ENCODE measurements around the gene HS2ST1.

The HS2ST1 gene

DNA sequence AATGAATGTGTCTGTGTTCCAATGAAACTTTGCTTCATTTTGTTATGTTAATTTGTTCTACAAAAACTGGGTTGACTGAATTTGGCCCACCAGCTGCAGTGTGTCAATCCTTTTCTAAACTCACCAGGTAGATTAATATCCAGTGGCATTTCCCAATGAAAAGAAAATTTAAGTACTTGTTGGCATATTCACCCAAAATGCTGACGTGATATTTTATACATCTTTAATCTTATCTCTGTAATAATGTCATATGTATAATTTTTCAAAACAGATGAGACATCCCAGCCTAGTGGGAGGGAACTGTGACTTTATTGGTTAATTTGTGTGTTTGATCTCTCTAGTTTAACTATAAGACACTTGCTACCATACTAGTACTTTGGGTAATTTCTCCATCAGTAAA, 8.6 kb upstream of the HS2ST1 start:
- Histone ChIP-seq H3K27me3 (ENCODE audit: insufficient read depth, low read length, poor library complexity, severe bottlenecking) (no peaks in the 10 kb centered on the region), H3K4me2 (ENCODE audit: low read depth, low read length, poor library complexity, severe bottlenecking) (peak overlapping the region; percentile 0), H3K4me3 (ENCODE audit: low read length, poor library complexity, severe bottlenecking) (no peak overlapping the region), H4K20me1 (ENCODE audit: insufficient read depth, low read length, poor library complexity, severe bottlenecking) (peaks cover 88% of the 10 kb centered on the region), H3K9me3 (ENCODE audit: insufficient read depth, low read depth, low read length) (no peaks in the 10 kb centered on the region), H3K4me1 (ENCODE audit: insufficient read depth, low read length, poor library complexity, severe bottlenecking) (peaks cover 33% of the 10 kb centered on the region), H3K36me3 (ENCODE audit: insufficient read depth, low read length) (peaks cover 20% of the 10 kb centered on the region; the same call in 1 of the 2 replicates), H3K9ac (ENCODE audit: low read depth, low read length, poor library complexity, severe bottlenecking) (no peak overlapping the region), H3K79me2 (ENCODE audit: insufficient read depth, low read length) (peaks cover 97% of the 10 kb centered on the region), H3K9me2 (replicated peaks; ENCODE audit: low read depth, low read length) (no peaks in the 10 kb centered on the region), H2AFZ (ENCODE audit: low read length) (no peak overlapping the region), H3F3A (ENCODE audit: low read depth) (no peaks in the 10 kb centered on the region)
- TF ChIP-seq, protein P1, sequence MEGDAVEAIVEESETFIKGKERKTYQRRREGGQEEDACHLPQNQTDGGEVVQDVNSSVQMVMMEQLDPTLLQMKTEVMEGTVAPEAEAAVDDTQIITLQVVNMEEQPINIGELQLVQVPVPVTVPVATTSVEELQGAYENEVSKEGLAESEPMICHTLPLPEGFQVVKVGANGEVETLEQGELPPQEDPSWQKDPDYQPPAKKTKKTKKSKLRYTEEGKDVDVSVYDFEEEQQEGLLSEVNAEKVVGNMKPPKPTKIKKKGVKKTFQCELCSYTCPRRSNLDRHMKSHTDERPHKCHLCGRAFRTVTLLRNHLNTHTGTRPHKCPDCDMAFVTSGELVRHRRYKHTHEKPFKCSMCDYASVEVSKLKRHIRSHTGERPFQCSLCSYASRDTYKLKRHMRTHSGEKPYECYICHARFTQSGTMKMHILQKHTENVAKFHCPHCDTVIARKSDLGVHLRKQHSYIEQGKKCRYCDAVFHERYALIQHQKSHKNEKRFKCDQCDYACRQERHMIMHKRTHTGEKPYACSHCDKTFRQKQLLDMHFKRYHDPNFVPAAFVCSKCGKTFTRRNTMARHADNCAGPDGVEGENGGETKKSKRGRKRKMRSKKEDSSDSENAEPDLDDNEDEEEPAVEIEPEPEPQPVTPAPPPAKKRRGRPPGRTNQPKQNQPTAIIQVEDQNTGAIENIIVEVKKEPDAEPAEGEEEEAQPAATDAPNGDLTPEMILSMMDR (conservative IDR thresholded peaks at IDR 0.05; ENCODE audit: low read length) = no peak
- TF ChIP-seq EZH2phosphoT487 (IDR thresholded peaks at IDR 0.05; ENCODE audit: borderline replicate concordance) = no peak

DNA sequence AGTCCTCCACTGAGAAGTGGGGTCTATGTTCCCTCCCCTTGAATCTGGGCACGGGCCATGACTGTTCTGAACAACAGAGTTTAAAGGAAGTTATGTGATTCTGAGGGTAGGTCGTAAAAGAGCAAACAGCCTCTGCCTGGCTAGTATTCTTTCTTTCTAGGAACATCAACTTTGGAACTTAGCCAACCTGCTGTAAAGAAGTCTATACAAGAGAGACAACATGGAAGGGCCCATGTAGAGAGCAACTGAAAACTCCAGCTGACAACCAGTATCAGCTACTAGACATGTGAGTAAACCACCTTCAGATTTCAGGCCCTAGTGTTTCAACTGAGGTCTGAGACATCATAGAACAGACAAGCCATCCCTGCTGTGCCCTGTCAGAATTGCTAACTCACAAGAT, 8.0 kb upstream of the HS2ST1 start:
- TF ChIP-seq, protein P1 (conservative IDR thresholded peaks at IDR 0.05; ENCODE audit: low read length) = no peak
- H3K27me3 ChIP-seq (ENCODE audit: insufficient read depth, low read length, poor library complexity, severe bottlenecking) = no peaks in the 10 kb centered on the region
- peaks cover 88% of the 10 kb centered on the region for H4K20me1 ChIP-seq (ENCODE audit: insufficient read depth, low read length, poor library complexity, severe bottlenecking)
- H3K4me3 ChIP-seq (ENCODE audit: low read length, poor library complexity, severe bottlenecking) = no peak overlapping the region
- H3K79me2 ChIP-seq (ENCODE audit: insufficient read depth, low read length) = peaks cover 98% of the 10 kb centered on the region
- no peaks in the 10 kb centered on the region for H3K9me3 ChIP-seq (ENCODE audit: insufficient read depth, low read depth, low read length)
- peaks cover 38% of the 10 kb centered on the region for H3K4me1 ChIP-seq (ENCODE audit: insufficient read depth, low read length, poor library complexity, severe bottlenecking)
- H3K9ac ChIP-seq (ENCODE audit: low read depth, low read length, poor library complexity, severe bottlenecking) = no peak overlapping the region
- H3K4me2 ChIP-seq (ENCODE audit: low read depth, low read length, poor library complexity, severe bottlenecking) = peak overlapping the region; percentile 96
- no peaks in the 10 kb centered on the region for H3K9me2 ChIP-seq (replicated peaks; ENCODE audit: low read depth, low read length)
- peaks cover 18% of the 10 kb centered on the region; the same call in 1 of the 2 replicates for H3K36me3 ChIP-seq (ENCODE audit: insufficient read depth, low read length)
- H2AFZ ChIP-seq (ENCODE audit: low read length) = no peak overlapping the region
- no peaks in the 10 kb centered on the region for H3F3A ChIP-seq (ENCODE audit: low read depth)

DNA sequence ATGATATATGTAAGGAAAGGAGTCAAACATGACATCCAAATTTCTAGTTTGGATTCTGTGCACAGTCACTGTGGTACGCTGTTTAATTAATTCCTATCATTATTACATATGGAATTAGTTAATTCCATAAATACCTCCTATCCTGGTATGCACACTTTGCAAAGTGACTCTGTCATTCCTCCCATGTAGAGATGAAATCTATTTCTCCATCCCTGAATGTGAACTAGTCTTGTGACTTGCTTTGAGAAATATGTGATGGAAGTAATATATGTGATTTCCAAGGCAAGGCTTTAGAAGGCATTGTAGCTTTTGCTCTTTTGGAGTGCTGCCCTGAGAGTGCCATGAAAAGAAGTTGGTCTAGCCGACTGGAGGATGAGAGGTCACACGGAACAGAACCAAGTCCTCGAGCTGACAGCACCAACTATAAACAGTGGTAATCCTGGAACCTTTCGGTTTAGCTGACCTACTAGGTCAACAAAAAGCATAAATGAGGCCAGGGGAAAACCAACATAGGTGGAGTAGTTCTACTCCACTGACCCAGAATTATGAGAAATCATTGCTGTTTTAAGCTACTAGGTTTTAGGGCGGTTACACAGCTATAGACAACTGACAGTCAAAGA, 2.0 kb upstream of the HS2ST1 start:
- no peak overlapping the region for H2AFZ ChIP-seq (ENCODE audit: low read length)
- H3F3A ChIP-seq (ENCODE audit: low read depth) = no peaks in the 10 kb centered on the region
- peak overlapping the region; percentile 97 for H3K4me3 ChIP-seq (ENCODE audit: low read length, poor library complexity, severe bottlenecking)
- H3K27me3 ChIP-seq (ENCODE audit: insufficient read depth, low read length, poor library complexity, severe bottlenecking) = no peaks in the 10 kb centered on the region
- H4K20me1 ChIP-seq (ENCODE audit: insufficient read depth, low read length, poor library complexity, severe bottlenecking) = peaks cover 69% of the 10 kb centered on the region
- peaks cover 93% of the 10 kb centered on the region for H3K79me2 ChIP-seq (ENCODE audit: insufficient read depth, low read length)
- no peaks in the 10 kb centered on the region for H3K36me3 ChIP-seq (ENCODE audit: insufficient read depth, low read length)
- TF ChIP-seq, protein P1 (conservative IDR thresholded peaks at IDR 0.05; ENCODE audit: low read length) = no peak
- TF ChIP-seq EZH2phosphoT487 (IDR thresholded peaks at IDR 0.05; ENCODE audit: borderline replicate concordance) = no peak
- H3K4me1 ChIP-seq (ENCODE audit: insufficient read depth, low read length, poor library complexity, severe bottlenecking) = peaks cover 60% of the 10 kb centered on the region
- peak overlapping the region; percentile 96 for H3K4me2 ChIP-seq (ENCODE audit: low read depth, low read length, poor library complexity, severe bottlenecking)
- no peaks in the 10 kb centered on the region for H3K9me2 ChIP-seq (replicated peaks; ENCODE audit: low read depth, low read length)
- peak overlapping the region; percentile 94 for H3K9ac ChIP-seq (ENCODE audit: low read depth, low read length, poor library complexity, severe bottlenecking)
- no peaks in the 10 kb centered on the region for H3K9me3 ChIP-seq (ENCODE audit: insufficient read depth, low read depth, low read length)
